ENCODE results near the gene CAMKK2. TPM values are rescaled to one million over a fixed set of nuclear protein-coding genes. Genes with fewer than 3 reads are reported as not detected.

Gene CAMKK2
- total and polyA plus RNA-seq, 4 donors, result 10.5 to 26.0 (median 20.5) TPM

GRCh38 chr12:121240062-121240420 is 56.5 kb downstream of the CAMKK2 start (continued):
- TF ChIP-seq REST (IDR thresholded peaks at IDR 0.05) (no peak), ZBTB33 (IDR thresholded peaks at IDR 0.05) (no peak)

- Histone ChIP-seq H3K4me3 (ENCODE audit: low read depth in 1 of 3, low read length in 3 of 3) (no peak overlapping the region), H3K27me3 (ENCODE audit: control insufficient read depth in 4 of 4, insufficient read depth in 4 of 4, low read length in 3 of 4) (no peaks in the 10 kb centered on the region)
- WGBS, result 72% methylated on average over 6 of the region's 6 CpGs
These were observed 57.0 kb downstream of the CAMKK2 start for GRCh38 chr12:121239351-121240061.

More at GRCh38 chr12:121239351-121240061, 57.0 kb downstream of the CAMKK2 start:
- Histone ChIP-seq H3K27ac (ENCODE audit: low read depth in 1 of 2, low read length in 2 of 2) (peak overlapping the region; percentile 6 to 39), H3K36me3 (ENCODE audit: control insufficient read depth in 4 of 4, insufficient read depth in 3 of 4, low read depth in 1 of 4, low read length in 3 of 4) (peaks cover 2 to 26% (median 21%) of the 10 kb centered on the region in 4 donors), H3K4me1 (ENCODE audit: control insufficient read depth in 4 of 4, insufficient read depth in 4 of 4, low read length in 3 of 4) (peaks cover 7 to 15% (median 10%) of the 10 kb centered on the region in 4 donors), H3K9me3 (ENCODE audit: control insufficient read depth in 4 of 4, low read length in 3 of 4) (no peaks in the 10 kb centered on the region), H3K9ac (ENCODE audit: low read depth in 1 of 2, low read length in 2 of 2) (no peak overlapping the region)
- TF ChIP-seq FOXA2 (IDR thresholded peaks at IDR 0.05) (no peak), SP1 (IDR thresholded peaks at IDR 0.05) (no peak), RAD21 (IDR thresholded peaks at IDR 0.05) (no peak), GABPA (IDR thresholded peaks at IDR 0.05 in 1 of 2, conservative IDR thresholded peaks at IDR 0.05 in 1 of 2) (no peak), EGR1 (IDR thresholded peaks at IDR 0.05; ENCODE audit: low read depth in 2 of 2) (no peak), TAF1 (conservative IDR thresholded peaks at IDR 0.05) (no peak), RXRA (IDR thresholded peaks at IDR 0.05) (no peak), REST (IDR thresholded peaks at IDR 0.05) (no peak), FOXA1 (IDR thresholded peaks at IDR 0.05) (no peak), HNF4G (IDR thresholded peaks at IDR 0.05) (no peak), CTCF (IDR thresholded peaks at IDR 0.05; ENCODE audit: low read depth, low read length, missing input control) (no peak)
- DNase-seq (ENCODE audit: low spot score), result no peak

Measured in liver (tissue), 9 donors.